ENCODE results near the gene DNAH5.

DNA sequence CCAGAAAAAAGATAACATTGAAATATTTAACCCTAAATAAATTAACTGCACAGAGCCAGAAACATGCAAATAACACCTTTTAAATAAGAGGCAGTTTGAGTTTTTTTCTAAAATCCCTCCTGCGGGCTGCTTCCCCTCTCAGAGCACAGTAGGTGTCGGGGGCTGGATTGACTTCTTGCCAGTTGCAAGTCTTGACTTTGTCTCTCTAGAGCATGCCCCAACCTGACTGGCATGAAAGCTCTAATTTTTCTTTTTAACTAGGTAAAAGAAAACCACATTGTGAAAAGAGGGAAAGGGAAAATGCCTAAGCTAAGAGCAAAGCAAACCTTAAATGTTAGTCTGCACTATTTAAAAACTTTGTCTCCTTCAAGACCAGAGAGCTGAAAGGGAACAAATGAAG, 46.4 kb upstream of the DNAH5 start:
- TF ChIP-seq, protein P1, sequence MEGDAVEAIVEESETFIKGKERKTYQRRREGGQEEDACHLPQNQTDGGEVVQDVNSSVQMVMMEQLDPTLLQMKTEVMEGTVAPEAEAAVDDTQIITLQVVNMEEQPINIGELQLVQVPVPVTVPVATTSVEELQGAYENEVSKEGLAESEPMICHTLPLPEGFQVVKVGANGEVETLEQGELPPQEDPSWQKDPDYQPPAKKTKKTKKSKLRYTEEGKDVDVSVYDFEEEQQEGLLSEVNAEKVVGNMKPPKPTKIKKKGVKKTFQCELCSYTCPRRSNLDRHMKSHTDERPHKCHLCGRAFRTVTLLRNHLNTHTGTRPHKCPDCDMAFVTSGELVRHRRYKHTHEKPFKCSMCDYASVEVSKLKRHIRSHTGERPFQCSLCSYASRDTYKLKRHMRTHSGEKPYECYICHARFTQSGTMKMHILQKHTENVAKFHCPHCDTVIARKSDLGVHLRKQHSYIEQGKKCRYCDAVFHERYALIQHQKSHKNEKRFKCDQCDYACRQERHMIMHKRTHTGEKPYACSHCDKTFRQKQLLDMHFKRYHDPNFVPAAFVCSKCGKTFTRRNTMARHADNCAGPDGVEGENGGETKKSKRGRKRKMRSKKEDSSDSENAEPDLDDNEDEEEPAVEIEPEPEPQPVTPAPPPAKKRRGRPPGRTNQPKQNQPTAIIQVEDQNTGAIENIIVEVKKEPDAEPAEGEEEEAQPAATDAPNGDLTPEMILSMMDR (optimal IDR thresholded peaks at IDR 0.05 in 1 of 3, IDR thresholded peaks at IDR 0.05 in 1 of 3, conservative IDR thresholded peaks at IDR 0.05 in 1 of 3; ENCODE audit: extremely low read depth in 1 of 3, insufficient read depth in 2 of 3, low read length in 3 of 3), result no peak
- no peak for TF ChIP-seq EZH2 (IDR thresholded peaks at IDR 0.05; ENCODE audit: low read length)
